ENCODE measurements around the gene PPP1R13B. TPM values are rescaled to one million over a fixed set of nuclear protein-coding genes. Genes with fewer than 3 reads are reported as not detected.

Gene PPP1R13B
- total RNA-seq, 1 experiment from 2014 or later = 10.3 TPM

- CTCF ChIA-PET = interaction anchor here (2.8 to 6.3 kb wide), 2 partner anchors 16 to 25 kb away, joined by 6 to 87 read pairs; no protein-coding TSS in a partner anchor
- TF ChIP-seq ZNF671 (CRISPR knock-in tag; IDR thresholded peaks at IDR 0.05) (no peak), FOXJ3 (CRISPR knock-in tag; IDR thresholded peaks at IDR 0.05; ENCODE audit: borderline replicate concordance) (no peak), ZNF138 (CRISPR knock-in tag; conservative IDR thresholded peaks at IDR 0.05) (no peak), KAT7 (CRISPR knock-in tag; IDR thresholded peaks at IDR 0.05; ENCODE audit: borderline replicate concordance) (no peak), ZNF416 (CRISPR knock-in tag; IDR thresholded peaks at IDR 0.05) (no peak), NFYB (CRISPR knock-in tag; conservative IDR thresholded peaks at IDR 0.05; ENCODE audit: low read depth) (no peak), ZNF423 (CRISPR knock-in tag; IDR thresholded peaks at IDR 0.05) (no peak), FOXP4 (CRISPR knock-in tag; IDR thresholded peaks at IDR 0.05) (no peak), JUN (CRISPR knock-in tag; IDR thresholded peaks at IDR 0.05) (no peak), NFE2L1 (CRISPR knock-in tag; IDR thresholded peaks at IDR 0.05) (no peak), PRRX2 (CRISPR knock-in tag; IDR thresholded peaks at IDR 0.05) (no peak), ZNF121 (CRISPR knock-in tag; IDR thresholded peaks at IDR 0.05) (no peak), ZBTB21 (CRISPR knock-in tag; IDR thresholded peaks at IDR 0.05; ENCODE audit: borderline replicate concordance) (no peak)
- TF ChIP-seq, protein P1, sequence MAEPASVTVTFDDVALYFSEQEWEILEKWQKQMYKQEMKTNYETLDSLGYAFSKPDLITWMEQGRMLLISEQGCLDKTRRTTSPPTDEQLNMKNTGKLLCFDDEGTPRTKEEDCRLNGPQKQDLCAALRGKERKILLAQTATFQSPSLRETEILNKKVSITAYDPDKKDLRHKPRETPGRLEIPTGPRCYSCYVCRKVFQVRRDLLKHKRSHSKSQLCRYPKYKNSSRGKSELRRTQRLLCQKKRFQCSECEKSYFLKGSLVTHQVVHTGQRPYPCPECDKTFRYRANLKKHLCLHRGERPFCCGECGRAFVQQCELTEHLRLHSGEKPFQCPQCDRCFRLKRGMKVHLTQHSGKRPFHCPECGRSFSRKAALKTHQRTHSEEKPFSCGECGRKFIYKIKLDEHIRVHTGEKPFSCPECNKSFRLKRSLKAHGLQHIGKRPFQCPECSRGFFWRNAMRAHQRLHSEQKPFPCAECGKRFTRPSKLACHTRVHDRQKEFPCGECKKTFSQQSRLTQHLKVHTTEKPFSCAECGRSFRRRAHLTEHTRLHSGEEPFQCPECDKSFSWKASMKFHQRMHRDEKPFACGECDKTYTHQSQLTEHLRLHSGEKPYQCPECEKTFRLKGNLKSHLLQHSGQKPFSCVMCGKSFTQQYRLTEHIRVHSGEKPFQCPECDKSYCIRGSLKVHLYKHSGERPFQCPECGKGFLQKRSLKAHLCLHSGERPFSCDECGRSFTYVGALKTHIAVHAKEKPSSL (CRISPR knock-in tag; conservative IDR thresholded peaks at IDR 0.05) = no peak
- POLR2A ChIA-PET = interaction anchor here (0.5 kb wide), 1 partner anchor 132 kb away, joined by 3 read pairs; no protein-coding TSS in a partner anchor
- H3K36me3 Mint-ChIP-seq = no peaks in the 10 kb centered on the region
- no peak overlapping the region for H3K4me3 Mint-ChIP-seq
- DNase-seq (ENCODE audit: low spot score) = no peak
- H3K9me3 Mint-ChIP-seq = no peaks in the 10 kb centered on the region
- H3K27ac Mint-ChIP-seq = no peak overlapping the region
- ATAC-seq = no peak
- no peaks in the 10 kb centered on the region for H3K27me3 Mint-ChIP-seq (ENCODE audit: low read depth)
- peaks cover 24% of the 10 kb centered on the region for H3K4me1 Mint-ChIP-seq
These were observed 37.5 kb upstream of the PPP1R13B start for GRCh38 chr14:103884854-103885253.

DNA sequence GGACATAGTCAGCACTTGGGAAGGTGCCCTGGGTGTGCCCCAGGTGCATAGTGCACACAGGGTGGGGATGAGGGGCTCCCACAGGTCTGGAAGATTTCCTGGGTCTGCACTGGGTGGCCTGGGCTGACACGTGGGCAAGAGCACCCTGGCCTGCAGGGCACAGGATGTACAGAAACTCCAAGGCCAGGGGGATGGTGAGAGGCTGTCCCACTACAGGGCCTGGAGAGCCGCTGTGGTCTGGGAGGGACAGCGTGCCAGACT lies 35.8 kb upstream of the PPP1R13B start:
- Mint-ChIP-seq H3K4me1 (peaks cover 30% of the 10 kb centered on the region), H3K27me3 (ENCODE audit: low read depth) (no peaks in the 10 kb centered on the region), H3K9me3 (no peaks in the 10 kb centered on the region), H3K36me3 (no peaks in the 10 kb centered on the region), H3K4me3 (no peak overlapping the region), H3K27ac (no peak overlapping the region)
- ChIA-PET POLR2A (no interaction called here), CTCF (interaction anchor here (2.8 to 6.3 kb wide), 3 partner anchors 18 to 74 kb away, joined by 6 to 87 read pairs (median 22); no protein-coding TSS in a partner anchor)
- no peak for ATAC-seq
- no peak for DNase-seq (ENCODE audit: low spot score)
- TF ChIP-seq SMAD4 (CRISPR knock-in tag; IDR thresholded peaks at IDR 0.05) = no peak
- TF ChIP-seq, protein P2, sequence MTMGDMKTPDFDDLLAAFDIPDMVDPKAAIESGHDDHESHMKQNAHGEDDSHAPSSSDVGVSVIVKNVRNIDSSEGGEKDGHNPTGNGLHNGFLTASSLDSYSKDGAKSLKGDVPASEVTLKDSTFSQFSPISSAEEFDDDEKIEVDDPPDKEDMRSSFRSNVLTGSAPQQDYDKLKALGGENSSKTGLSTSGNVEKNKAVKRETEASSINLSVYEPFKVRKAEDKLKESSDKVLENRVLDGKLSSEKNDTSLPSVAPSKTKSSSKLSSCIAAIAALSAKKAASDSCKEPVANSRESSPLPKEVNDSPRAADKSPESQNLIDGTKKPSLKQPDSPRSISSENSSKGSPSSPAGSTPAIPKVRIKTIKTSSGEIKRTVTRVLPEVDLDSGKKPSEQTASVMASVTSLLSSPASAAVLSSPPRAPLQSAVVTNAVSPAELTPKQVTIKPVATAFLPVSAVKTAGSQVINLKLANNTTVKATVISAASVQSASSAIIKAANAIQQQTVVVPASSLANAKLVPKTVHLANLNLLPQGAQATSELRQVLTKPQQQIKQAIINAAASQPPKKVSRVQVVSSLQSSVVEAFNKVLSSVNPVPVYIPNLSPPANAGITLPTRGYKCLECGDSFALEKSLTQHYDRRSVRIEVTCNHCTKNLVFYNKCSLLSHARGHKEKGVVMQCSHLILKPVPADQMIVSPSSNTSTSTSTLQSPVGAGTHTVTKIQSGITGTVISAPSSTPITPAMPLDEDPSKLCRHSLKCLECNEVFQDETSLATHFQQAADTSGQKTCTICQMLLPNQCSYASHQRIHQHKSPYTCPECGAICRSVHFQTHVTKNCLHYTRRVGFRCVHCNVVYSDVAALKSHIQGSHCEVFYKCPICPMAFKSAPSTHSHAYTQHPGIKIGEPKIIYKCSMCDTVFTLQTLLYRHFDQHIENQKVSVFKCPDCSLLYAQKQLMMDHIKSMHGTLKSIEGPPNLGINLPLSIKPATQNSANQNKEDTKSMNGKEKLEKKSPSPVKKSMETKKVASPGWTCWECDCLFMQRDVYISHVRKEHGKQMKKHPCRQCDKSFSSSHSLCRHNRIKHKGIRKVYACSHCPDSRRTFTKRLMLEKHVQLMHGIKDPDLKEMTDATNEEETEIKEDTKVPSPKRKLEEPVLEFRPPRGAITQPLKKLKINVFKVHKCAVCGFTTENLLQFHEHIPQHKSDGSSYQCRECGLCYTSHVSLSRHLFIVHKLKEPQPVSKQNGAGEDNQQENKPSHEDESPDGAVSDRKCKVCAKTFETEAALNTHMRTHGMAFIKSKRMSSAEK (CRISPR knock-in tag; IDR thresholded peaks at IDR 0.05; ENCODE audit: borderline replicate concordance) = no peak
- no peak for TF ChIP-seq USF1 (CRISPR knock-in tag; IDR thresholded peaks at IDR 0.05)
- no peak for TF ChIP-seq EMX1 (CRISPR knock-in tag; IDR thresholded peaks at IDR 0.05)
- no peak for TF ChIP-seq CTCF (IDR thresholded peaks at IDR 0.05)
- no peak for TF ChIP-seq CREM (CRISPR knock-in tag; IDR thresholded peaks at IDR 0.05)
- TF ChIP-seq, protein P3, sequence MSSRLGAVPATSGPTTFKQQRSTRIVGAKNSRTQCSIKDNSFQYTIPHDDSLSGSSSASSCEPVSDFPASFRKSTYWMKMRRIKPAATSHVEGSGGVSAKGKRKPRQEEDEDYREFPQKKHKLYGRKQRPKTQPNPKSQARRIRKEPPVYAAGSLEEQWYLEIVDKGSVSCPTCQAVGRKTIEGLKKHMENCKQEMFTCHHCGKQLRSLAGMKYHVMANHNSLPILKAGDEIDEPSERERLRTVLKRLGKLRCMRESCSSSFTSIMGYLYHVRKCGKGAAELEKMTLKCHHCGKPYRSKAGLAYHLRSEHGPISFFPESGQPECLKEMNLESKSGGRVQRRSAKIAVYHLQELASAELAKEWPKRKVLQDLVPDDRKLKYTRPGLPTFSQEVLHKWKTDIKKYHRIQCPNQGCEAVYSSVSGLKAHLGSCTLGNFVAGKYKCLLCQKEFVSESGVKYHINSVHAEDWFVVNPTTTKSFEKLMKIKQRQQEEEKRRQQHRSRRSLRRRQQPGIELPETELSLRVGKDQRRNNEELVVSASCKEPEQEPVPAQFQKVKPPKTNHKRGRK (CRISPR knock-in tag; IDR thresholded peaks at IDR 0.05; ENCODE audit: borderline replicate concordance) = no peak
- TF ChIP-seq, protein P4, sequence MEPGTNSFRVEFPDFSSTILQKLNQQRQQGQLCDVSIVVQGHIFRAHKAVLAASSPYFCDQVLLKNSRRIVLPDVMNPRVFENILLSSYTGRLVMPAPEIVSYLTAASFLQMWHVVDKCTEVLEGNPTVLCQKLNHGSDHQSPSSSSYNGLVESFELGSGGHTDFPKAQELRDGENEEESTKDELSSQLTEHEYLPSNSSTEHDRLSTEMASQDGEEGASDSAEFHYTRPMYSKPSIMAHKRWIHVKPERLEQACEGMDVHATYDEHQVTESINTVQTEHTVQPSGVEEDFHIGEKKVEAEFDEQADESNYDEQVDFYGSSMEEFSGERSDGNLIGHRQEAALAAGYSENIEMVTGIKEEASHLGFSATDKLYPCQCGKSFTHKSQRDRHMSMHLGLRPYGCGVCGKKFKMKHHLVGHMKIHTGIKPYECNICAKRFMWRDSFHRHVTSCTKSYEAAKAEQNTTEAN (CRISPR knock-in tag; IDR thresholded peaks at IDR 0.05) = no peak
- TF ChIP-seq GABPB1 (CRISPR knock-in tag; IDR thresholded peaks at IDR 0.05) = no peak

All from WTC11 (cell line).